Duodenal mucosa (tissue), 2 donors: ENCODE data around the gene TWF2.

ENCODE experiments used
- H3K27ac ChIP-seq: one replicate; pipeline ENCODE4 v1.7.0; 2013; ENCODE audit warnings: low read depth, low read length
- H3K27me3 ChIP-seq, 2 donors: one replicate each; pipeline ENCODE4 v1.7.0; 2013; ENCODE audit warnings: low read length in 2 of 2, control low read depth in 1 of 2; ENCODE audit not compliant: insufficient read depth in 2 of 2, control insufficient read depth in 1 of 2
- H3K36me3 ChIP-seq, 2 donors: one replicate each; pipeline ENCODE4 v1.7.0; 2013; ENCODE audit warnings: low read length in 2 of 2, control low read depth in 1 of 2; ENCODE audit not compliant: insufficient read depth in 2 of 2, control insufficient read depth in 1 of 2
- H3K4me1 ChIP-seq, 2 donors: one replicate each; pipeline ENCODE4 v1.7.0; 2013; ENCODE audit warnings: low read length in 2 of 2, control low read depth in 1 of 2; ENCODE audit not compliant: insufficient read depth in 2 of 2, control insufficient read depth in 1 of 2
- H3K4me3 ChIP-seq, 2 donors: one replicate each; pipeline ENCODE4 v1.7.0; 2013; ENCODE audit warnings: low read length in 2 of 2, low read depth in 1 of 2
- H3K9ac ChIP-seq, 2 donors: one replicate each; pipeline ENCODE4 v1.7.0; 2013; ENCODE audit warnings: low read length in 2 of 2, low read depth in 1 of 2
- H3K9me3 ChIP-seq, 2 donors: one replicate each; pipeline ENCODE4 v1.7.0; 2013; ENCODE audit warnings: low read length in 2 of 2, control low read depth in 1 of 2; ENCODE audit not compliant: control insufficient read depth in 1 of 2

TWF2 gene

DNA sequence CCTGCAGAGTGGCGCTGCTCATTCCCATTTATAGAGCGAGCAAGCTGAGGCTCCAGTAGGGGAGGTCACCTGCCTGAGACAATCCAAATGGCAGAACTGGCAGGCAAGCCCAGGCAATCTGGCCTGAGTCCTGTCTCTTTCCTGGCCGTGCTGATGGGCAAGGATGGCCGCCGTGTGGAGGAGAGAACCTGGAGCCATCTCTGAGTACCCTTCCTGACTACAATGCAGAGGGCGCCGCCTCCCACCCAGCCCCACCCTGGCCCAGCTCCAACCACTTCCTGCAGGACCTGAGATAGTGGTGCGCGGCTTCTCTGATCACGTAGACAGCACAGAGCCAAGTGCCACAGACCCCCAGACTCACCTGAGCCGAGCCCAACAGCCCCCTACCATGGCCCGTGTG lies 20.5 kb downstream of the TWF2 start:
- H3K9me3 ChIP-seq = no peaks in the 10 kb centered on the region
- H3K9ac ChIP-seq = no peak overlapping the region
- peak overlapping the region in 1 of 2 donors; percentile 47 for H3K4me3 ChIP-seq
- no peak overlapping the region for H3K27ac ChIP-seq
- no peaks in the 10 kb centered on the region for H3K27me3 ChIP-seq
- H3K4me1 ChIP-seq = peaks cover 36 to 56% of the 10 kb centered on the region in 2 donors
- peaks cover 14 to 24% of the 10 kb centered on the region in 2 donors for H3K36me3 ChIP-seq

DNA sequence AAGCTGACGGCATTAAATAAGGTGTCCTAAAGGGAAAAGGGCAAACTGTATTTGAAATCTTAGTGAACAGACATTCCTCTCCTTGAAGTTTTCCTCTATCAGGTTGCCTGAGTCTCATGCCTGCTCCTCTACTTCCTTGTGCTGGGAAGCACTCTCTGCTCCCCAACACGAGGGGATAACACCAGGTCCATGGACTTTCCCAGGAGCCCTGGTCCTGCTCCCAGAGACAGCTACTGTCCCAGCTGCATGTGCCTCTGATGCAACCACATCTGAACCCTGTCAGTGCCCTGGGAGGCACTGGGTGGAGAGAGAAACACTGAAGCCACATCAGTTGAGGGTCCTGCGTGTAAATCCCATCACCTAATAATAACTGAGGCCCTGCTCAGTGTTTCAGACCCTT lies 20.9 kb downstream of the TWF2 start:
- Histone ChIP-seq H3K36me3 (peaks cover 15 to 28% of the 10 kb centered on the region in 2 donors), H3K4me1 (peaks cover 36 to 56% of the 10 kb centered on the region in 2 donors), H3K27ac (peak overlapping the region; percentile 86), H3K4me3 (peak overlapping the region in 1 of 2 donors; percentile 47), H3K27me3 (no peaks in the 10 kb centered on the region), H3K9ac (no peak overlapping the region), H3K9me3 (no peaks in the 10 kb centered on the region)

DNA sequence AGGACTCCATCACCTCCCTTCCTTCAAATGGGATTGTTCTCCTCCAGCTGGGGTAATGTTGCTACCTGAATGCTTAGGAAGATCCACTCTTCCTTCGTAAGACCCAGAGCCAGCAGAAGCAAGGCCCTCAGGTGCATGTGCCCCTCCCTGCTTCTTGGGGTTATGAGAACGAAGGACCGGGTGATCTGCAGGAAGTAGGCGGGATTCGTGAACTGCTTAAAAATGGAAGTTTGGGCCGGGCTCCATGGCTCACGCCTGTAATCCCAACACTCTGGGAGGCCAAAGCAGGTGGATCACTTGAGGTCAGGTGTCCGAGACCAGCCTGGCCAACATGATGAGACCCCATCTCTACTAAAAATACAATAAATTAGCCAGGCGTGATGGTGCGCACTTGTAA lies 21.6 kb downstream of the TWF2 start:
- peak overlapping the region; percentile 86 for H3K27ac ChIP-seq
- no peaks in the 10 kb centered on the region for H3K9me3 ChIP-seq
- peak overlapping the region; percentile 10 to 46 for H3K9ac ChIP-seq
- H3K4me3 ChIP-seq = peak overlapping the region; percentile 40 to 48
- H3K36me3 ChIP-seq = peaks cover 17 to 34% of the 10 kb centered on the region in 2 donors
- H3K4me1 ChIP-seq = peaks cover 36 to 53% of the 10 kb centered on the region in 2 donors
- no peaks in the 10 kb centered on the region for H3K27me3 ChIP-seq

DNA sequence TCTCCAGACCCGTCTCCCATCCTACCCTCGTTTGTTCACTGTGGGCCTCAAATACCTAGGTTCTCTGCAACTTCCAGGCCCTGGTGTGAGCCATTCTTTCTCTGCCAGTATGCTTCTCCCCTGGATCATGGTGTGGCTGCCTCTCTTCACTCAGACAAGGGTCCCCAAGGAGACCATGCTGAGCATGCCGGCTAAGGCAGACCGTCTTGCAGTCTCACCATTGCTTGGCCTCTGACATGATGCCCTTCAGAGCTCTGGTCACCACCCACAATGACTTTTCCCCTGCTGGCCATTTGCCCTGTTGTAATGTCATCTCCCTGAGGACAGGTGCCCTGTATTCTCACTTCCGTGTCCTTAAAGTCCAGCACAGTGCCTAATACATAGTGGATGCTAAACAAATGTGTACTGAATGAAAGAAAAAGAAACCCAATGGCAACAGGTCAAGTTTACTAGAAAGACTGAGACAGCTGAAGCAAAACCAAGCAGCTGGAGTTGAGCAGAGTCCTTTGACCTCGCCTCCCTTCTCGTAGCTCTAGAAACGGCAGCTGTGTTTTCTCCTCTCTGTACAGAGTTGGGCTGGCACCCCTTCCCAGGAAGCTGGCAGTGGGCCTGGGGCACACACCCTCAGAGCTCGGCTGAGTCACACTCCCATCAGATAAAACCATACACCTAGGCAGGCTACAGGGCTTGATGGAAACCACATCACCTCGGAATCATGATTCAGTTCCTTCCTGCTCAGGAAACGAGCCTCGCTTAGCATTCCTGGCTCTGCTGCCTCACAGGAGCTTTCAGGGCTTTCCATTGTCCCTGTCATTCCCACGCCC lies 22.2 kb downstream of the TWF2 start:
- peak overlapping the region; percentile 10 to 46 for H3K9ac ChIP-seq
- peak overlapping the region; percentile 86 for H3K27ac ChIP-seq
- H3K4me3 ChIP-seq = peak overlapping the region; percentile 40 to 48
- no peaks in the 10 kb centered on the region for H3K27me3 ChIP-seq
- H3K4me1 ChIP-seq = peaks cover 36 to 52% of the 10 kb centered on the region in 2 donors
- no peaks in the 10 kb centered on the region for H3K9me3 ChIP-seq
- H3K36me3 ChIP-seq = peaks cover 22 to 40% of the 10 kb centered on the region in 2 donors

DNA sequence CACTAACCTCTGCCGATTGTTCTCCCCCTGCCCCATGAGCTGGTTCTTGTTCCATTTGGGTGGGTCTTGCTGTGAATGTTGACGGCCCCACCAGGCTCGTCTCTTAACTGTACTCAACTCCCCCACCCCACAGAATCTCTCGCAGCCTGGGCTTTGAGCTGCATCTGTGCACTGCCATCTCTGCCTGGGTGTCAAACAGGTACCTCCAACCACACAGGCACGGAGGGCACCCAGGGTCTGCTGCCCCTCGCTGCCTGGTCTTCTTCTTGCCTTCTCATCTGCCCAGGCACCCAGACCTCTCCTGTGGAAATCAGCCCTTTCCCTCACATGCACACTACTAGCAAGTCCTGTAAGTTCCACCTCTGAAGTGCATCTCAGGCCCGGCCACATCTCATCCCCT lies 23.6 kb downstream of the TWF2 start:
- Histone ChIP-seq H3K36me3 (peaks cover 35 to 54% of the 10 kb centered on the region in 2 donors), H3K27ac (no peak overlapping the region), H3K9me3 (no peaks in the 10 kb centered on the region), H3K27me3 (no peaks in the 10 kb centered on the region), H3K4me3 (no peak overlapping the region), H3K4me1 (peaks cover 31 to 38% of the 10 kb centered on the region in 2 donors), H3K9ac (no peak overlapping the region)

DNA sequence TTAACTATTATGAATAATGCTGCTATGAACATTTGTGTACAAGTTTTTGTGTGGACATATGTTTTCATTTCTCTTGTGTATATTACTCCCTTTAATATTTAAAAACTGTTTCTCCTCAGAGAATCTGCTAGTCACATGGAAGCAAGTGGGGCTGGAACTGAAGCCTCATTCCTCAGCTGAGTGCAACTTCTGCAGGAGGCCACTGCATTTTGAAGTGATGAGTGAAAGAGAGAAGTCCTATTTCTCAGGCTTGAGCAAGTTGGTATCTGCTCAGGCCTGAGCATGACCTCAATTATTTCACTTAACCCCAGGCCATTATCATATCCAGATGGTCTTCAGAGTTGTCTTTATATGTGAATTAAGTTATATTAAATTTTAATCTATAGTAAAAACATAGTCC lies 25.1 kb downstream of the TWF2 start:
- peaks cover 26 to 30% of the 10 kb centered on the region in 2 donors for H3K4me1 ChIP-seq
- no peak overlapping the region for H3K27ac ChIP-seq
- no peak overlapping the region for H3K4me3 ChIP-seq
- H3K9ac ChIP-seq = no peak overlapping the region
- no peaks in the 10 kb centered on the region for H3K27me3 ChIP-seq
- H3K9me3 ChIP-seq = no peaks in the 10 kb centered on the region
- H3K36me3 ChIP-seq = peaks cover 44 to 69% of the 10 kb centered on the region in 2 donors

DNA sequence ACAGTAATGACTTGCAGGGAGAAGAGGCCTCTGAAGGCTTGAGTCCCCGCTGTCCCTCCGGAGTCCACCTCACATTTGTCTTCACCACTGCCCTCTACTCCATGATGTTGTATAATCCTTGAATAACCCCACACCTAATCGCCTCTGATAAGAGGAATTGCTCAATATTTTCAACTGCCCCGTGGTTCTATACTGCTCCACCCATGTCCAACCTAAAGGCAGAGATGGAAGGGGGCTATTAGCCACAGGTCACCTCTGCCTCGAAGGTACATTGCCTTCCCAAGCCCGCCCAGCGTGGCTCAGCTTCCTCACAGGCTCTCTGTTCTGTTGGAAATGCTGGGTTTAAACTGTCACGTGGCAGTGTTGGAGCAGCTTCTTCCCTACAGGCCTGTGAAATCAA lies 26.0 kb downstream of the TWF2 start:
- Histone ChIP-seq H3K36me3 (peaks cover 53 to 78% of the 10 kb centered on the region in 2 donors), H3K9me3 (no peaks in the 10 kb centered on the region), H3K9ac (no peak overlapping the region), H3K27ac (no peak overlapping the region), H3K4me3 (no peak overlapping the region), H3K4me1 (peaks cover 19 to 21% of the 10 kb centered on the region in 2 donors), H3K27me3 (no peaks in the 10 kb centered on the region)

DNA sequence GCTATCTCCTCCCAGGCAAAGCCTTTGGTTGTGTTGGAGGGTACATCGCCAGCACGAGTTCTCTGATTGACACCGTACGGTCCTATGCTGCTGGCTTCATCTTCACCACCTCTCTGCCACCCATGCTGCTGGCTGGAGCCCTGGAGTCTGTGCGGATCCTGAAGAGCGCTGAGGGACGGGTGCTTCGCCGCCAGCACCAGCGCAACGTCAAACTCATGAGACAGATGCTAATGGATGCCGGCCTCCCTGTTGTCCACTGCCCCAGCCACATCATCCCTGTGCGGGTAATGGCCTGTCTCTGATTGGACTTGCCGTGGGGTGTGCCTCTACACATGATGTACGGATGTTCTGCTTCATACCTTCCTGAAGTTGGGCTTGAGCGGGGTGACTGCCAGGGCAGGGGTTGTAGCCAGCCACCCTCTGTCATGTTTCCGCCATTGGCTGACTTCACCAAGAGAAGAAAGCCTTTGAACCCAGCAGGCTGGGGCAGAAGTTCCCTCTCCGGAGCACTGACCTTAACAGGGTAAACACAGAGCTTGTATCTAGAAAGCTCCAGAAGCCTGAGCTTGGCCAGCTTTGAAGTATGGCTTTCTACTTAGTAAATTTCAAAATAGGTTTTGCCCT lies 27.6 kb downstream of the TWF2 start:
- H3K27ac ChIP-seq = no peak overlapping the region
- peaks cover 57 to 91% of the 10 kb centered on the region in 2 donors for H3K36me3 ChIP-seq
- H3K4me3 ChIP-seq = no peak overlapping the region
- peaks cover 2 to 5% of the 10 kb centered on the region in 2 donors for H3K4me1 ChIP-seq
- H3K9ac ChIP-seq = no peak overlapping the region
- no peaks in the 10 kb centered on the region for H3K27me3 ChIP-seq
- no peaks in the 10 kb centered on the region for H3K9me3 ChIP-seq

DNA sequence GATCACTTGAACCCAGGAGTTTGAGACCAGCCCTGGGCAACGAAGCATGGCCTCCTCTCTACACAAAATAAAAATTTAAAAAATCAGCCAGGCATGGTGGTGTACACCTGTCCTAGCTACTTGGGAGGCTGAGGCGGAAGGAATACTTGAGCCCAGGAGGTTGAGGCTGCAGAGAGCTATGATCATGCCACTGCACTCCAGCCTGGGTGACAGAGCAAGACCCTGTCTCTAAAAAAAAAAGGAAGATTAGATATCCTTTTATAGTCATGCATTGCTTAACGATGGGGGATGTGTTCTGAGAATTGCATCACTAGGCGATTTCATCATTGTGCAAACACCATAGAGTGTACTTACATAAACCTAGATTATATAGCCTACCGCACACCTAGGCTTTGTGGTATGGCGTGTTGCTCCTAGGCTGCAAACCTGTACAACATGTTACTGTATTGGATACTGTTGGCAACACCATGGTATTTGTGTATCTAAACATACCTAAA lies 28.4 kb downstream of the TWF2 start:
- H3K4me3 ChIP-seq = no peak overlapping the region
- no peaks in the 10 kb centered on the region for H3K9me3 ChIP-seq
- H3K36me3 ChIP-seq = peaks cover 63 to 96% of the 10 kb centered on the region in 2 donors
- no peaks in the 10 kb centered on the region for H3K27me3 ChIP-seq
- no peak overlapping the region for H3K27ac ChIP-seq
- H3K9ac ChIP-seq = no peak overlapping the region
- H3K4me1 ChIP-seq = no peaks in the 10 kb centered on the region

DNA sequence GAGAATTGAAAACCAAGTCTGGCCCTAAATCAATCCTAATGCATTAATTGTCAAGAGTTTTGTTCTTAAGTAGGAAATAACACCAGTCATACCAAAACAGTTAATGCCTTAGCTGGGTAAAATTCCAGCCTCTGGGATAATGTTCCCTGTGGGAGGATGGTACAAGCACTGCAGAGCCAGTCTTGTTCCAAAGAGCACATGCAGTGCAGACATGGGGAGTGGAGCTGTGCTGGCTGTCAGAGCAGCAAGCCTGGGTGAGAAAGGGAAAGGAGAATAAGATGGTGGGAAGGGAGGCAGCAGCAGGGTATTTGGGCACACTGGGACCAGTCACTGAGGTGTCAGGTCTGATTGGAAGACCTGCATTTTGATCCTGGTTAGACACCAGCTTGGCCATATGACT lies 28.9 kb downstream of the TWF2 start:
- H3K4me1 ChIP-seq = no peaks in the 10 kb centered on the region
- no peak overlapping the region for H3K4me3 ChIP-seq
- no peaks in the 10 kb centered on the region for H3K9me3 ChIP-seq
- H3K27me3 ChIP-seq = no peaks in the 10 kb centered on the region
- H3K9ac ChIP-seq = no peak overlapping the region
- H3K36me3 ChIP-seq = peaks cover 67 to 96% of the 10 kb centered on the region in 2 donors
- no peak overlapping the region for H3K27ac ChIP-seq
